ENCODE measurements around the gene TOP2B. TPM values are rescaled to one million over a fixed set of nuclear protein-coding genes. Genes with fewer than 3 reads are reported as not detected.

TOP2B gene
- total RNA-seq, 1 experiment from 2014 or later: 181 TPM

GRCh38 chr3:25611193-25611592, 53.5 kb downstream of the TOP2B start:
- Histone ChIP-seq H4K5ac (ENCODE audit: insufficient read length, low read depth, low read length) (no peak overlapping the region), H3K27me3 (ENCODE audit: insufficient read depth, low read length) (no peaks in the 10 kb centered on the region), H4K8ac (replicated peaks; ENCODE audit: insufficient read length, low read depth, low read length) (no peak overlapping the region), H2AFZ (ENCODE audit: low read length) (no peak overlapping the region), H4K91ac (ENCODE audit: insufficient read length, low read depth, low read length) (no peak overlapping the region), H3K18ac (ENCODE audit: insufficient read length, low read depth, low read length) (no peak overlapping the region), H3K4me2 (ENCODE audit: insufficient read depth, insufficient read length, low read length) (no peak overlapping the region), H2BK15ac (ENCODE audit: low read depth, low read length) (no peak overlapping the region), H3K4me1 (ENCODE audit: insufficient read depth, low read length) (no peaks in the 10 kb centered on the region), H3K4ac (ENCODE audit: low read depth, low read length) (no peak overlapping the region), H4K20me1 (ENCODE audit: control insufficient read depth, insufficient read depth, insufficient read length) (no peaks in the 10 kb centered on the region), H3K27ac (ENCODE audit: insufficient read length, low read depth, low read length) (no peak overlapping the region), H2BK12ac (ENCODE audit: insufficient read length, low read depth, low read length) (no peak overlapping the region), H3K56ac (ENCODE audit: insufficient read length, low read depth, low read length) (no peak overlapping the region), H3T11ph (ENCODE audit: low read length) (no peak overlapping the region), H3K79me2 (ENCODE audit: insufficient read depth, low read length) (no peaks in the 10 kb centered on the region), H3K79me1 (ENCODE audit: insufficient read depth, low read depth, low read length, poor library complexity, severe bottlenecking) (no peaks in the 10 kb centered on the region), H2BK120ac (ENCODE audit: low read depth, low read length, poor library complexity, severe bottlenecking) (no peak overlapping the region), H3K14ac (ENCODE audit: insufficient read depth, low read length) (no peak overlapping the region), H3K23me2 (ENCODE audit: insufficient read length, low read depth, low read length, poor library complexity, severe bottlenecking) (no peaks in the 10 kb centered on the region), H2BK5ac (ENCODE audit: insufficient read length, low read length) (no peak overlapping the region), H3K9ac (ENCODE audit: extremely low read depth, insufficient read length, low read length) (no peak overlapping the region), H2BK20ac (ENCODE audit: low read depth, low read length, poor library complexity, severe bottlenecking) (no peak overlapping the region), H2AK5ac (ENCODE audit: insufficient read length, low read length) (no peak overlapping the region), H3K9me3 (ENCODE audit: control insufficient read depth, low read depth, low read length) (no peaks in the 10 kb centered on the region), H3K23ac (ENCODE audit: insufficient read length, low read depth, low read length) (no peak overlapping the region)
- no CpG with 5 or more reads among the region's 5 CpGs for WGBS (ENCODE audit: extremely low coverage, insufficient read length, low lambda C conversion rate)
- no peak for TF ChIP-seq CTCF (conservative IDR thresholded peaks at IDR 0.05)
- Mint-ChIP-seq H3K27me3 (ENCODE audit: low read depth) (no peaks in the 10 kb centered on the region), H3K4me1 (no peaks in the 10 kb centered on the region), H3K27ac (peak overlapping the region in 2 of 3 experiments; percentile 16 to 50; a peak in 3 of 7 replicates), H3K36me3 (ENCODE audit: insufficient read depth in 1 of 3, low read depth in 3 of 3) (peaks cover 26 to 71% (median 70%) of the 10 kb centered on the region in 3 experiments), H3K4me3 (no peak overlapping the region), H3K9me3 (no peaks in the 10 kb centered on the region)
- DNase-seq: no peak
